Stimulated activated naive B cell treated with anti-CD40 and anti-IgM and Interleukin-4, amounts not matched to agents 10 μg/mL and 1 μg/mL and 100 μg/mL, for 72 hours (primary cell): Measurements from ENCODE around the gene SLC12A7.
"Not testable (repeated sequence)": the region's sequence is repeated elsewhere in the genome, so short reads cannot be mapped to it uniquely, and the experiment has no call there.

Experiments used
- ATAC-seq, 2 donors: fragments of 150-1000 bp; cut with Tn5 transposase; replicated peaks; 2 replicates each; pipeline ENCODE4 v1.10.0; 2021; ENCODE audit warnings: moderate library complexity in 1 of 2
- DNase-seq: peaks from one replicate; pipeline ENCODE4 v3.0.0; 2021
- H3K27ac Mint-ChIP-seq: one replicate; pipeline ENCODE4 v1.8.0; 2022; ENCODE audit warnings: mild to moderate bottlenecking, mixed read lengths
- H3K27me3 Mint-ChIP-seq, 2 donors: one replicate each; pipeline ENCODE4 v1.8.0; 2022; ENCODE audit warnings: mixed read lengths in 2 of 2
- H3K36me3 Mint-ChIP-seq, 2 donors: one replicate each; pipeline ENCODE4 v1.8.0; 2022; ENCODE audit warnings: mixed read lengths in 2 of 2, mild to moderate bottlenecking in 1 of 2
- H3K4me1 Mint-ChIP-seq, 2 donors: one replicate each; pipeline ENCODE4 v1.8.0; 2022; ENCODE audit warnings: mixed read lengths in 2 of 2, mild to moderate bottlenecking in 1 of 2
- H3K4me3 Mint-ChIP-seq, 2 donors: one replicate each; pipeline ENCODE4 v1.8.0; 2022; ENCODE audit warnings: mild to moderate bottlenecking in 2 of 2, mixed read lengths in 2 of 2, moderate library complexity in 1 of 2
- H3K9me3 Mint-ChIP-seq, 2 donors: one replicate each; pipeline ENCODE4 v1.8.0; 2022; ENCODE audit warnings: mixed read lengths in 2 of 2, mild to moderate bottlenecking in 1 of 2

The SLC12A7 gene

DNA sequence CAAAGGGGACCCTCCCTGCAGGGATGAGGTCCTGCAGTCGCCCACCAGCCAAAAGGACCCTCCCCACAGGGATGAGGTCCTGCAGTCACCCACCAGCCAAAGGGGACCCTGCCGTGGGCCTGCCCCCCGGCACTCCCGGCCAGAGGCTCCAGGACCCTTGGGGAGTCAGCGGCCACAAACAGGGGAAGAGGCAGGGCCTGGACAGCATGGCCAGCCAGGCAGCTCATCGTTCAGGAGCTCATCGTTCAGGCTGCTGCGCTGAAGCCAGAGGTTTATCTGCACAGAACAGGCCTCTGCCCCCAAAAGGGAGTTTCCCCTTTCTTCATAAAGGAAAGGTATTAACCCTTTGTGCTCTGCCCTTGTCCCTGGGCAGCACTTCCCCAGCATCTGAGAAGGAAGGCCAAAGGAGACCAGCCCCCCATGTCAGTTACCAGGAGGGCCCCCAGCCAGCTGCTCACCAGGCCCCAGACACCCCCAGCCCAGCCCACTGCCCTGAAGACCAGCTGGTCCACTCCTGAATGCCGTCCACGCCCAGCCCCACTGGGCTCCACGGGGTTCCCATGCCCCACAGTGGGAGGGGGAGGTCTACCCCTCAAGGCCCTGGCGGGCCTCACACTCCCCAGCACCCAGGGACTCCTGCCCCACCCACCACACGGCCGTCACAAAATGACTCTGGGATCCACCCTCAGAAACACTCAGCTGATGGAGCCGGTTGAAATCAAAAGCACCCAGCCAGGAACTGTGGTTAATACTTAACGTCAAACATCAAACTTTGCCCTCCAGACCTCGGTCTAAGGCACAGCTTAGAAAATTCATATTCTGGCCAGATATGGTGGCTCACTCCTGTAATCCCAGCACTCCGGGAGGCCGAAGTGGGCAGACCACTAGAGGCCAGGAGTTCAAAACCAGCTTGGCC lies 6.3 kb downstream of the SLC12A7 start:
- Mint-ChIP-seq H3K27ac (peak overlapping the region; percentile 78), H3K4me3 (peak overlapping the region; percentile 68 to 89), H3K36me3 (peaks cover 4 to 6% of the 10 kb centered on the region in 2 donors), H3K4me1 (peaks cover 60 to 90% of the 10 kb centered on the region in 2 donors), H3K9me3 (no peaks in the 10 kb centered on the region), H3K27me3 (no peaks in the 10 kb centered on the region)
- ATAC-seq (peak; percentile 76 to 80), DNase-seq (peak; percentile 55)

DNA sequence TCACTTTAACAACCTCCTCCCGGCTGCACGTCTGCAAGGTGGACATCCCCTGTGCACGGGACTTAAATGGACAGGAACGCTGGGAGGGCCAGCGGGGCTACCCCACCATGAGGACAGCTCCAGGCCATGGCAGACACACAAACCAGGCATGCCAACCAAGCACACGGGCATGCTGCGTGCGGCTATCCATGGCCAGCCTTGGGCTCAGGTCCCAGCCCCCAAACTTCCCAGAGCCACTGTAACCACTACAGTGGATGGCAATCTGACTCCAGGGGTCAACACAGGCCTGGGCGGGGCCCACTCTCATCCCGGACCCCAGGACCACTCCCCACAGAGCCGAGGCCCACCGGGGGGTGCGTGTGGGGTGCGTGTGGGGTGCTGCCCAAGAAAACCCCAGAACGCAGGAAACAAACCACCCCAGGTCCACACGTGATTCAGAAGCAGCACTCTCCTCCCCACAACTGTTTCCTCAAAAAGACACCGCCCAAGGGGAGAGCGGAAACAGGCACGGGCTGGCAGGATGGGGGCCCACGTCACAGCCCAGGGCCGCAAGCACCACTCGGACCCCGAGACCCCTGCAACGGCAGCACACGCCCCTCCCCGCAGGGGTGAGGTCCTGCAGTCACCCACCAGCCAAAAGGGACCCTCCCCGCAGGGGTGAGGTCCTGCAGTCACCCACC lies 7.4 kb downstream of the SLC12A7 start:
- Mint-ChIP-seq H3K27me3 (no peaks in the 10 kb centered on the region), H3K36me3 (peaks cover 2 to 6% of the 10 kb centered on the region in 2 donors), H3K4me1 (peaks cover 56 to 78% of the 10 kb centered on the region in 2 donors), H3K9me3 (no peaks in the 10 kb centered on the region), H3K27ac (peak overlapping the region; percentile 56), H3K4me3 (peak overlapping the region; percentile 69 to 89)
- ATAC-seq: peak; percentile 43 to 44
- no peak for DNase-seq

DNA sequence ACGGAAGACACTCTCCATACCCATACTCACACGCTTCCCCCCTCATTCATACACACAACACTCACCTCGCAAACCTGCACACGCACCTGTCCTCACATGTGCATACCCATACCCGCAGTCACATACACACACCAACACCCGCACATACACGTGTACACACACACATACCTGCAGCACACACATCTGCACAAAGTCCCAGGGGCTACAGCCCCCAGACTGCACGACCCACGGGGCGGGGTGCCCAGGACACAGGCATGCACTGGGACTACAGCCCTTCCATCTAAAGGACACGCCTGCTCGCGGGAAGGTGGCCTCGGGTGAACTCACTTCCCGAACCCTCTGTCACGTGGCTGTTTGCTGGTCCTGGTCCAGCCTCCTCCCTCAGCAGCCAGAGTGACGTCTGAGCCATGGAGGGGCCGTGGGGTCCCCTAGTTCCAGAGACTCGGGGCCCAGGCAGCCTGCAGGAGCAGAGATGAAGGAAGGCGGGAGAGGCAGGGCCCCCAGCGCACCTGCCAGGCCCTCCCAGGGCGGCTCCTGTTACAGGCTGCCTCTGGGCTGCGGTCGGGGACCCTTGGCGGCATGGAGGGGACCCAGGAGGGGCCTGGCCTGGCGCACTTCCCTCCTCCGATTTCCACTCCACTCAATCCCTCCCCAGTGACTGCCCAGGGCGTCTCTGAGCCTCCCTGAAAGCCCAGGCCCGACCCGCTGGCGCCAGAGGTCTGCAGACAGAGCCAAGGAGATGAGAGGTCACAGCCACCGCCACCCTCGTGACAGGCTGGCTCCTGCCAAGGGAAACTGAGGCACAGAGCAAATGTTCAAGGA lies 8.1 kb downstream of the SLC12A7 start:
- H3K4me3 Mint-ChIP-seq: peak overlapping the region; percentile 69 to 89
- H3K27ac Mint-ChIP-seq: no peak overlapping the region
- no peak for ATAC-seq
- DNase-seq: no peak
- peaks cover 2 to 6% of the 10 kb centered on the region in 2 donors for H3K36me3 Mint-ChIP-seq
- no peaks in the 10 kb centered on the region for H3K9me3 Mint-ChIP-seq
- no peaks in the 10 kb centered on the region for H3K27me3 Mint-ChIP-seq
- peaks cover 53 to 76% of the 10 kb centered on the region in 2 donors for H3K4me1 Mint-ChIP-seq

DNA sequence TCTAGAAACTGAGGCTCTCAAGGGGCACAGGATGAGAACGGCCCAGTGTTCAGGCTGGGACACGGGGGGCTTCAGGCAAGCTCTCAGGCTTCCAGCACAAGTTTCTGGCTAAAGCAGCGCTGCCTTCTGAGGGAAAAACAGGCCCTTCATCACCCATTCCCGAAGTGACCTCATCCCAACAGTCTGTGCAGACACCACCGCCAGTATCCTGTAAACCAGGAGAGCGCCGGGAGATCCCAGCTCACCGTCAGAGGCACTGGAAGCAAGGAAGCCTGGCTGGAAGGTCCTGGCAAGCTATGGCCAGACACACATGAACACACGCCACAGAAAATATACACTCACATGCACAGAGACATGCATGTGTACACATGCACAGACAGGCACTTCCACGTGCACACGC lies 8.8 kb downstream of the SLC12A7 start:
- ATAC-seq (no peak), DNase-seq (no peak)
- peak overlapping the region; percentile 18 to 89 for H3K4me3 Mint-ChIP-seq
- peaks cover 47 to 71% of the 10 kb centered on the region in 2 donors for H3K4me1 Mint-ChIP-seq
- H3K27ac Mint-ChIP-seq: no peak overlapping the region
- no peaks in the 10 kb centered on the region for H3K27me3 Mint-ChIP-seq
- H3K36me3 Mint-ChIP-seq: peaks cover 2 to 6% of the 10 kb centered on the region in 2 donors
- H3K9me3 Mint-ChIP-seq: no peaks in the 10 kb centered on the region

DNA sequence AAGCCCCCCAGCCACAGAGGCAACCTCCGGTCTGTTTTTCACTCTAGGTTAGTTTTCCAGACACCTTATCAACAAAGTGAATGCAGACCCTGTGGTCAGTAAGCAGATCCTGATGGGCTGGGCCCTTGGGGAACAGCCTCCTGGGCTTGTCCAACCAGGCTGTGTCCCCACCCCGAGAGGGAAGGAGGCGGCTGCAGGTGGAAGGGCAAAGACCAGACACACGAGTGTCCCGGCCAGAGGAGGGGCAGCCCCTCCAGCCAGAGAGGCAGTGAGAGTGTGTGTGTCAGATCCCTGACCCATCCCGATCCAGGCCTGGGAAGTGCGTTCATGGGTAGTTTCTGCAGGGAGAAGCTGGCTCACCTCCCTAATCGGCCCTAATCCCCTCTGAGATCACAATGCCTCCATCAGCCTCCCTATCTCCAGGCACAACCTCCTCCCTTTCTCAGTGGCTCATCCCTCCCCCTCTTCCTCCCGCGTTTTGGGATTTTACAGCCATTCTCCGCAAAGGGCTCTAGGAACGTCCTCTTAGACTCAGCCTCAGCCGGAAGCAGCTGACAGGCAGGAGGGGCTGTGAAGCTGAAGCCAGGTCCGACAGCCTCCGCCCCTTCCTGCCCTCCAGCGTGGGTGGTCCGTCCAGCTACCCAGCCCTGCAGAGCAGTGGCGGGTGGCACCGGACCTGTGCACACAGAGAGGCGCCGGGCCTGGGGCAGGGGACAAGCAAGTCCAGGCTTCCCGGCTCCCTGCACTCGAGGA lies 9.7 kb downstream of the SLC12A7 start:
- Mint-ChIP-seq H3K36me3 (peaks cover 2% of the 10 kb centered on the region in 2 donors), H3K27me3 (no peaks in the 10 kb centered on the region), H3K4me3 (peak overlapping the region; percentile 33 to 74), H3K27ac (peak overlapping the region; percentile 26), H3K9me3 (no peaks in the 10 kb centered on the region), H3K4me1 (peaks cover 41 to 64% of the 10 kb centered on the region in 2 donors)
- ATAC-seq (no peak), DNase-seq (no peak)

DNA sequence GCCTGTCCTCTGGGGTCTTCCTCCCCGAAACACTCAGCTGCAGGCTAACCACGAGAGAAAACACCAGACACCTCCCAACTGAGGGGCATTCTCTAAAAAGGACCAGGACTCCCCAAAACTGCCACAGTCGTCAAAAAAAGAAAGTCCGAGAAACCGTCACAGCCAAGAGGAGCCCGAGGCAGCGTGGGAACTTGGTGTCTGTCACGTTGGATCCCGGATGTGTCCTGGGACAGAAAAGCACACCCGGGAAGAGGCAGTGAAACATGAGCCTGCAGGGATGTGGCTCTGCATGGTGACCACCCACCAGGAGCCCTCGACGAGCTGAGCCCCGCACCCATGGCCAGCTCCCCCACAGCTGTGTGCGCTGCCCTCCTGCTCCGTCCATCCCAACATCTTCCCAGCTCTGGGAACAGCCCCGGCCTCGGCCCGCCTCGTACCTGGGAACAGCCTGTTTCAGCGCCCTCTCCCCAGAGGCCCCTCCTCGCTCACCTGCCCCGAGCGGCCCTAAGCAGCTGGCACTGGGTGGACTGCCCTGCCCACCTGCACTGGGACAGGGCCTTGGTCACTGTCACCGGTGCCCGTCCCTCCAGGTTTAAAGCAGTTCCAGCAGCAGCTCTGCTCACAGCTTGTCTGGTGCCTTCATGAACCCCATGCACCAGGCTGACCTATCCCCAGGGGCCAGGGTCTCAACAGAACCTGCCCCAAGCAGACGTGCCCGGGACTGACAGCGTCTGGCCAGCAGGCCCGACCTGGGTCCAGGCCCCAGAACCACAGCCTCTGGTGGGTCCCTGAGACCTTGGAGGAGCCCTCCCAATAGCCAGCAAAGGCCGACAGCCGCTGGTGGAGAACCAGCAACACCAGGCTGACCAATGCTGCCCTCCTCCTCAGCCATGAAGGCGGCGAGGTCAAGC lies 10.9 kb downstream of the SLC12A7 start:
- H3K36me3 Mint-ChIP-seq: peaks cover 0 to 3% of the 10 kb centered on the region in 2 donors
- DNase-seq: no peak
- no peak overlapping the region for H3K4me3 Mint-ChIP-seq
- no peaks in the 10 kb centered on the region for H3K27me3 Mint-ChIP-seq
- ATAC-seq: no peak
- no peak overlapping the region for H3K27ac Mint-ChIP-seq
- H3K9me3 Mint-ChIP-seq: no peaks in the 10 kb centered on the region
- peaks cover 35 to 57% of the 10 kb centered on the region in 2 donors for H3K4me1 Mint-ChIP-seq

DNA sequence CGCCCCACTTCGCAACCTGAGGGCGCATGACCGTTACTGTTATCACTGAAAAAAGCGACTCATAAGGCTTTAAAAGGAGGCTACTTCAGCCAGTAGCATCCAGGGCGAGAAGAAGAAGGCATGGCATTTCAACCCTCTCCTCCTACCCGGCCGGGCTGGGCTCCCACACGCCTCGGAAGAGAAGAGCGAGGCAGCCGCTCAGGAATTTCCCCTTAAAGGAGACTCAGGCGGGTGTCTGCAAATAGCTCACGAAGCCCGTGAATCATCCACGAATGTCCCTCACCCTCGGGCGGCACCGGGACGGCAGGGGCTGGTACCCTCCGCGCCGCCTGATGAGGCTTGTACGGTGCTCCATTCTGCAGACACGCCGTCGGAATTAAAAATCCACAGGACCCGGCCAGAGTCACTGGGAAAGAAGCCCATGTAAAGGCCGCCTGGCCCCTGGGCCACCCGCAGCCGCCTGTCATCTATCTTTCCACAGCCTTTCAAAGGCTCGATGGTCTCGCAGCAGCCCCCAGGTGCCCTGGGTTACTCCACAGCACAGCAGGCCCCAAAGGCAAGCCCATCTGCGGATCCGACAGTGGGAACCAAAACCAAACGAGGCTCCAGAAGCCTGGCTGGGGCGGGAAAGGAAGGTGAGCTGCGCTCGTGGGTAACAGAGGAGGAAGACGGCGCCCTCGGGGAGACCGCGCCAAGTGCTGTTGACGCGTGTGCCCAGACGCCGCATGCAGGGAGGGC lies 11.8 kb downstream of the SLC12A7 start:
- peaks cover 5 to 9% of the 10 kb centered on the region in 2 donors for H3K36me3 Mint-ChIP-seq
- H3K9me3 Mint-ChIP-seq: no peaks in the 10 kb centered on the region

DNA sequence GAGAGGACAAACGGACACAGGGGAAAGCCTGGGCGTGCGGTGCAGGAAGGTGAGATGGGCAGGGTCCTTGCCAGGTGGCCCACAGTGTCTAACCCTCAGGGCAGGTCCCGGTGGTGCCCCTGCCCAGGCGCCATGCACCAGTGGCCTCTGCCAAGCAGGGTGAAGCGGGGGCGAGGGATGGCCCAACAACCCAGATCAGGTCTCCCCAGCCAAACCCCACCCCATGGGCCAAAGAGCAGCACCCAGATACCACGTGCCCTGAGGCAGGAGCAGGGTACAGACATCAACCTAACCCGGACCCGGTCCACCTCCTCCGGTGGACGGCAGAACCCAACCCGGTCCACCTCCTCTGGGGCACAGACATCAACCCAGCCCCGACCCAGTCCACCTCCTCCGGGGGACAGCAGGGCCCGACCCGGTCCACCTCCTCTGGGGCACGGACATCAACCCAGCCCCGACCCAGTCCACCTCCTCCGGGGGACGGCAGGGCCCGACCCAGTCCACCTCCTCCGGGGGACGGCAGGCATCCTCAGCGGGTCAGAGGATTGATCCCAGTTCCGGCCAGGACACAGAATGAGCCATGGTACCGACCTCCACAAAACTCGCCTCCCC lies 12.8 kb downstream of the SLC12A7 start:
- Mint-ChIP-seq H3K4me1 (peaks cover 21 to 48% of the 10 kb centered on the region in 2 donors), H3K36me3 (peaks cover 9 to 12% of the 10 kb centered on the region in 2 donors), H3K27me3 (no peaks in the 10 kb centered on the region), H3K4me3 (no peak overlapping the region), H3K27ac (no peak overlapping the region), H3K9me3 (no peaks in the 10 kb centered on the region)
- no peak for DNase-seq
- no peak for ATAC-seq

More for the DNA sequence above, 11.8 kb downstream of the SLC12A7 start:
- DNase-seq (no peak), ATAC-seq (no peak)
- peak overlapping the region in 1 of 2 donors; percentile 16 for H3K4me3 Mint-ChIP-seq
- no peak overlapping the region for H3K27ac Mint-ChIP-seq
- peaks cover 28 to 57% of the 10 kb centered on the region in 2 donors for H3K4me1 Mint-ChIP-seq
- no peaks in the 10 kb centered on the region for H3K27me3 Mint-ChIP-seq

DNA sequence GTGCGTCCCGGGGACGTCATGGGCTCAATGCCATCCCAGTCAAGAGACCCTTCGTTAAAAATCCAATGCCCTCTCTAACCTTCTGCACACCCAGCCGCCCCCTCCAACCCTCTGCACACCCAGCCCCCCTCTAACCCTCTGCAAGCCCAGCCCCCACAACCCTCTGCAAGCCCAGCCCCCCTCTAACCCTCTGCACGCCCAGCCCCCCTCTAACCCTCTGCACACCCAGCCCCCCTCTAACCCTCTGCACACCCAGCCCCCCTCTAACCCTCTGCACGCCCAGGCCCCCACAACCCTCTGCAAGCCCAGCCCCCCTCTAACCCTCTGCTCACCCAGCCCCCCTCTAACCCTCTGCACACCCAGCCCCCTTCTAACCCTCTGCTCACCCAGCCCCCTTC lies 13.9 kb downstream of the SLC12A7 start:
- not testable (repeated sequence) for DNase-seq, H3K4me3 Mint-ChIP-seq, ATAC-seq, H3K27me3 Mint-ChIP-seq, H3K9me3 Mint-ChIP-seq, H3K27ac Mint-ChIP-seq
- Mint-ChIP-seq H3K36me3 (peaks cover 9 to 12% of the 10 kb centered on the region in 2 donors), H3K4me1 (peaks cover 12 to 37% of the 10 kb centered on the region in 2 donors)

DNA sequence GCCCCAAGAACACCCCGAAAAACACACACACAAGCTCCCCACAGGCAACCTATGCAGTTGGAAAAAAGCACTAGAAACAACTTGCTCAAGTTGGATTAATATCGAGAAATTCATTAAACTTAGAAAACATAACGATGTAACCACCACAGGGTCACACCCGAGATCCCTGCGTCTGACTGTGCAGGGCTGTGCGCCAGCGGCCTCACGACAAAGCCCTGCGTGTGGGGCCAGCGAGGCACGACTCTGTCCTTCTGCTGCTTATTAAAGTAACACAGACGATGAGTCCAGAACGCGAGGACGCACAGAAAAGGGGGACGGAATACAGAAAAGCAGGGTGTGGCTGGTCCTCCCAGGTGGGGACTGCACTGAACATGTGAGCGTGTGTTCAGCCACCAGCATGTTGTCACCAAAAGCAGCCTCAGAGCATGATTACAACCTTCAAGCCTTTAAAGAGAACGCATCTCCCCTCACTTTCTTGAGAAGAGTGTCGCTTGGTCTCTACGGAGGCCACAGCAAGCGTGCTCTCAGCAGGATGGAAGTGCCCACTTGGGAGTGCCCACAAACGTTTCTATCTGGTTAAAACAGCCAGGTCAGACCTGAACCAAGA lies 14.4 kb downstream of the SLC12A7 start:
- no peak overlapping the region for H3K4me3 Mint-ChIP-seq
- peaks cover 9 to 12% of the 10 kb centered on the region in 2 donors for H3K36me3 Mint-ChIP-seq
- DNase-seq: no peak
- peaks cover 12 to 32% of the 10 kb centered on the region in 2 donors for H3K4me1 Mint-ChIP-seq
- H3K27me3 Mint-ChIP-seq: no peaks in the 10 kb centered on the region
- no peak for ATAC-seq
- H3K9me3 Mint-ChIP-seq: no peaks in the 10 kb centered on the region
- no peak overlapping the region for H3K27ac Mint-ChIP-seq

DNA sequence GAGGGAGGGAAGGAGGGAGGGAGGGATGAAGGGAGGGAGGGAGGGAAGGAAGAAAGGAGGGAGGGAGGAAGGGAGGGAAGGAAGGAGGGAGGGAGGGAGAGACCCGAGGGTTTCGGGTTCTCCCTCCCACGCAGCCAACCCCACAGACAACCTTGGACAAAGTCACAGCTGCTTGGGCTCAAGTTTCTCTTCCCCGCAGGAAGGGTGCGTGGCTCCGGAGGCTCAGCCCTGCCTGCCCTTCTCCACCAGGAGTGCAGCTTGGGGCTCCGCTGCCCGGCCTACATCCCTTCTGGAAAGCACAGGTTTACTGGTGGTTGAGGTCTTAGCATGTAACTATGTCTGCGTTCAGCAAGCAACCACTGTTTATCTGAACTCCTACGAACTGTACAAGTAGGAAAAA lies 15.0 kb downstream of the SLC12A7 start:
- no peak overlapping the region for H3K27ac Mint-ChIP-seq
- peaks cover 9 to 12% of the 10 kb centered on the region in 2 donors for H3K36me3 Mint-ChIP-seq
- ATAC-seq: no peak
- H3K4me1 Mint-ChIP-seq: peaks cover 8 to 25% of the 10 kb centered on the region in 2 donors
- no peaks in the 10 kb centered on the region for H3K27me3 Mint-ChIP-seq
- H3K4me3 Mint-ChIP-seq: no peak overlapping the region
- no peak for DNase-seq
- no peaks in the 10 kb centered on the region for H3K9me3 Mint-ChIP-seq

DNA sequence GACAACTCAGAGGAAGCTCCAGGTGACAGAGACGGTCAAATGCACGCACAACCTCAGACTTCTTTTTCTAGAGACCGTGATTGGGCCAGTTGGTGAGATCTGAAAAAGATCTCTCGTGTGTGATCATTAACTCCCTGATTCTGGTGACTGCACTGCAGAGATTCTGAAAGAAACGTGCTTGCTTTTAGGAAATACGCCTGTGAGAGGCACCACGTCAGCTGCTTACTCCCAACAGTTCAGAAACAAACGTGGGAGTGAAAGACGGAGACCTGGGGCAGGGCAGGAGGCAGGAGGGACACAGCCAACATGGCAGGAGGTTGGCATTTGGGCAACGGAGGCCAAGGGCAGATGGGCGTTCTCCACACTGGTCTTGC lies 15.9 kb downstream of the SLC12A7 start:
- Mint-ChIP-seq H3K4me3 (no peak overlapping the region), H3K36me3 (peaks cover 9 to 15% of the 10 kb centered on the region in 2 donors), H3K4me1 (peaks cover 8 to 23% of the 10 kb centered on the region in 2 donors), H3K27ac (no peak overlapping the region), H3K27me3 (no peaks in the 10 kb centered on the region), H3K9me3 (no peaks in the 10 kb centered on the region)
- ATAC-seq (no peak), DNase-seq (no peak)
